Astrocyte (in vitro differentiated cells and primary cell): ENCODE measurements around the gene ATP13A1.
"Not testable (repeated sequence)": the region's sequence is repeated elsewhere in the genome, so short reads cannot be mapped to it uniquely, and the experiment has no call there.

Experiments used
- EZH2 ChIP-seq: IDR thresholded peaks from 2 replicates; pipeline ENCODE4 v1.6.1; 2012; ENCODE audit warnings: mild to moderate bottlenecking, low read length, inconsistent platforms; ENCODE audit not compliant: insufficient read depth
- TF ChIP-seq, protein P1 (sequence below): IDR thresholded peaks from 2 replicates; pipeline ENCODE4 v1.5.1; 2011; ENCODE audit warnings: low read depth, mild to moderate bottlenecking, inconsistent platforms, low read length, moderate library complexity; ENCODE audit not compliant: insufficient read depth

DNA sequence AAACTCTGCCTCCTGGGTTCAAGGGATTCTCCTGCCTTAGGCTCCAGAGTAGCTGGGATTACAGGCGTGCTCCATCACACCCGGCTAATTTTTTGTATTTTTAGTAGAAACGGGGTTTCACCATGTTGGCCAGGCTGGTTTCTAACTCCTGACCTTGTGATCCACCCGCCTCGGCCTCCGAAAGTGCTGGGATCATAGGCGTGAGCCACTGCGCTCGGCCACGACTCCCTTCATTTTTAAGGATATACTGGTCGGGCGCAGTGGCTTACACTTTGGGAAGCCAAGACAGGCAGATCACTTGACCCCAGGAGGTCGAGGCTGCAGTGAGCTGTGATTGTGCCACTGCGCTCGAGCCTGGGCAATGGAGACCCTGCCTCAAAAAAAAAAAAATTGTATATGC is 22.6 kb upstream of the ATP13A1 start:
- TF ChIP-seq, protein P1, sequence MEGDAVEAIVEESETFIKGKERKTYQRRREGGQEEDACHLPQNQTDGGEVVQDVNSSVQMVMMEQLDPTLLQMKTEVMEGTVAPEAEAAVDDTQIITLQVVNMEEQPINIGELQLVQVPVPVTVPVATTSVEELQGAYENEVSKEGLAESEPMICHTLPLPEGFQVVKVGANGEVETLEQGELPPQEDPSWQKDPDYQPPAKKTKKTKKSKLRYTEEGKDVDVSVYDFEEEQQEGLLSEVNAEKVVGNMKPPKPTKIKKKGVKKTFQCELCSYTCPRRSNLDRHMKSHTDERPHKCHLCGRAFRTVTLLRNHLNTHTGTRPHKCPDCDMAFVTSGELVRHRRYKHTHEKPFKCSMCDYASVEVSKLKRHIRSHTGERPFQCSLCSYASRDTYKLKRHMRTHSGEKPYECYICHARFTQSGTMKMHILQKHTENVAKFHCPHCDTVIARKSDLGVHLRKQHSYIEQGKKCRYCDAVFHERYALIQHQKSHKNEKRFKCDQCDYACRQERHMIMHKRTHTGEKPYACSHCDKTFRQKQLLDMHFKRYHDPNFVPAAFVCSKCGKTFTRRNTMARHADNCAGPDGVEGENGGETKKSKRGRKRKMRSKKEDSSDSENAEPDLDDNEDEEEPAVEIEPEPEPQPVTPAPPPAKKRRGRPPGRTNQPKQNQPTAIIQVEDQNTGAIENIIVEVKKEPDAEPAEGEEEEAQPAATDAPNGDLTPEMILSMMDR = not testable (repeated sequence)
- not testable (repeated sequence) for TF ChIP-seq EZH2
